Amniotic epithelial cell (primary cell): ENCODE measurements around the gene ETV7.

Source experiments
- DNase-seq: peaks from one replicate; pipeline ENCODE4 v3.0.0-alpha.2; 2010; ENCODE audit warnings: low read depth

Gene ETV7

DNA sequence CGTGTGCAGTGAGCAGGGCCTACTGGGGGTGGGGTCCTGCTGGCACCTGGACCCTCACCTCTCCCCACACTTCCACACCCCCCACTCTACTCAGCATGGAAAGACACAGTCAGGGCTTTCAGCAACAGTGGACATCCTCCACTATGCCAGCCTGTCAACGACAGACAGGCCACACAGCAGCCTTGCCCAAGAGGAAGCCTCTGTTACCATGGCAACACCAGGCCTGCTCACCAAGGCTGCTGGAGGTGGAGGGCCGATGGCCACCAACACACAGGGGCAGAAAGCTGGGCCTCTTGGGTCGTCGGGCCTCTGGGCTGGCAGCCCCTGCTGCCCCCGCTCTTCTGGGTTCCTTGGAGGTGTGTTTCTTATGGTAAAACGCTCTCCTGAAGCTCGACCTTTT is 64.4 kb downstream of the ETV7 start:
- DNase-seq = peak; percentile 31

DNA sequence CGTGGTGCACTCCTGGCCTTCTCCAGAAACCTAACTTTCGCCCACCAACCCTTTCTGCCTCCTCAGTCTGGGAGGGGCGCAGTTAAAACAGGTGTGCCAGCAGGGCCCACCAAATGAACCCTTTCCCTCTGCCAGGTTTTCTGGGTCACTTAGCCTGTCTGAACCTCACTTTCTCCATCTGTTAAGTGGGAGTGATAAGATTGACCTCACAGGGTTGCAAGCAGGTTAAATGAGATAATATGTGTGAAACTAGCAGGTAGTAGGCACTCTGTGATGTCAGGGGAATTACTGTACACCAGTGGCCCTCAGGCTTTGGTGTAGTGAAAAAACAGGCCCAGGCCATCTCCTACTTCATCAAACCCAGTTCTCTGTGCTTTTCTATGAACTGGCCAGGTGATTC is 64.9 kb downstream of the ETV7 start:
- DNase-seq = no peak

DNA sequence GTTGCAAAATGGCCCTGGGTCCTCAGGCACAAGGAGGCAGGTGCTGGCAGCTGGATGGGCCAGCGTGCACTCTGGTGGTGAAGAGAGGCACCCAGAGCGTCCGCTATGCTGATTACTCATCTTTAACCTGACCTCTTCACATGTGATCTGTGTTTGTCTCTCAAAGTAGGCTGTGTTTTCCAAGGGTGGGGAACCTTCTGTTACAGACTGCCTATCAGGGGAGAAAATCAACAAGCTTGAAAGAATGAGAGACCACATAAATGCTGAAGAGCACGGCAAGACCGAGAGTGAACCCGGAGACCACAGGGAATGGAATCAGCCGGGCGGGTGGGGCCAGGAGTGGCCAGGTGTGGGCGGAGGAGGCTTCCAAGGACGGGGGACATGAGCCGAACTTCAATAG is 67.0 kb downstream of the ETV7 start:
- peak; percentile 22 for DNase-seq

DNA sequence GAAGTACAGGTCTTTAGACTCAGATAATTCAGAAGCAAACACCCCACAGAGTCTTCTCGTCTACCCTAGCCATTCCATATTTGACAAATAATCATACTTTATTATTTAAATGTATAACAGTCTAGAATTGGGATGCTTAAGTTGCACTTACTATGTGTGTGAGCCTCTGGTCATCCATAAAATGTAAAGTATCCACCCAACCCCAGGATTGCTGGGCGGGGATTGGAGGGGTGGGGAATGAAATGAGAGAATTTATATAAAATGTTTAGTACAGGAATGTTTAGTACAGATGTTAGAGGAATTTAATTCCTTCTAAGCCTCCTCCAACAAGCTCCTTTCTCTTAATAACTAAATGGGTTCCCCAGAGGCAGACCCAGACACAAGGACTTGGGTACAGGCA is 67.6 kb downstream of the ETV7 start:
- DNase-seq = no peak

DNA sequence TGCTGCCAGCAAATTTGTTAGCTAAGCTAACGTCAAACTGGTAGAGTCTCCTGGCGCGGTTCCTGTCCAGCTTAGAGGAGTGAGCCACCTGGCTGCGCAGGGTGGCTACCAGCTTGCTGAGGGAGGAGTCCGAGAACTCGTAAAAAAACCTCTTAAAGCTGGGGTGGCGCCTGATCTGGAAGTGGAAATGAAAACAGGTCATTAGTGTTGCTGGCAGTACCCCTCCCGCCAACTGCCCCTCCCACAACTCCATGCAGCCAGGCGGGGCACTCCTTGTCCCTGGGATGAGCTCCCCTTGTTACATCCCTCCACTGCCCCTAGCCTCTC is 68.1 kb downstream of the ETV7 start:
- DNase-seq = no peak

DNA sequence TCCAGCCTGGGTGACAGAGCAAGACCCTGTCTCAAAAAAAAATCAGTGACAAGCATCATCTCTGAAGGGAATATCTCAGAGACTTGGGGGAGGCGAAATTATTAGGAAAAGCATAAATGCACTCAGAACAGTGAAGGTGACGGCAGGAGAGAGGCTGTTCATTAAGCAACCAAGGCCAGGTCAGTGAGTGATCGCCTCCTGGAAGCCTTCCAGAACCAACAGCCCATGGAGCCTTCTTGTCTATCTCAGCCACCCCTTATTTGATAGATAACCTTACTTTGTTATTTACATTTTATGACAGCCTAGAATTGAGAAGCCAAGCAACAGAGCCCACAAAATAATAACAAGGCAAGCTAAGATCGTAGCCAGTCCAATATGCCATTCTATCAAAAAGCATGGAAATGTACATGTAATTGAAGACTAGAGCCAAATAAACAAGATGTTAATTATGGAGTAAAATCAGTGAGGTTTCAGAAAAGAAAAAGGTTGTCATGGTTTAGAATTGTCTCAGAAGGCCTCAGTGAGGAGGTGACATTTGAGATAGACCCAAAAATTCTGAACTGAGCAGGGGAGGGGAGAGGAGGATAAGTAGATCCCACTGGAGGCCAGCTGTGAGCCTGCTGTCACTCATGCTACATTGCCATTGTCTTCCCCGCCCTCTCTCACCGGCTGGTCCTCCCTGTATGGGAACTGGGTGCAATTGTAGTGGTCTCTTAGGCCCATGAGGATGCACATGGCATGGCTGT is 68.6 kb downstream of the ETV7 start:
- DNase-seq = no peak

DNA sequence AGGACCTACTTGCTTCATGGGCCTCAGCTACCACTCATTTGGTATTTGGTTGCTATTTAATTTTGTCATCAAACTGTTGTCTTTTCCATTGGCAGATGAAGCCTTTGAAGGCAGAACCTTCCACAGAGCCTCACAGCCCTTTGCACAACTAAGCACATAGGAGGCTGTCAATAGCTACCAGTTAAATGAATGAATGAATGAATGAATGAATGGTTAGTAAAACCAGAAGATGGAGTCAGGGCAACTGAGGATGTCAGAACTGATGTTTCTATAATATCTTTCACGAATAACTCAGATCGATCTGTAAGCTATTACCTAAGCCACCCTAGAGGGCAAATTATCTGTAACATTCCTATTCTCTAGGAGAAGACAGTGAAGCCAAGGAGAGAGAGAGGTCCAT is 69.8 kb downstream of the ETV7 start:
- DNase-seq = no peak
